A549 (cell line): ENCODE results near the gene COPS6. TPM values are rescaled to one million over a fixed set of nuclear protein-coding genes. Genes with fewer than 3 reads are reported as not detected.

Experiments
- ATAC-seq, 2 experiments: fragments of 200-7000 bp in 1 of 2; fragments of >200 bp in 1 of 2; cut with Nextera tagmentation in 1 of 2; cut with Tn5 transposase in 1 of 2; 3 replicates each; pipeline versions ENCODE4 v1.8.0 to v1.9.1; 2018 to 2020; ENCODE audit warnings: mild to moderate bottlenecking in 1 of 2, moderate library complexity in 1 of 2
- CTCF ChIA-PET: fragments of 300-600 bp; sonication (Branson Sonifier 250); formaldehyde crosslinking; extraction: SDS; loops from one replicate; lab custom pipeline; 2021; ENCODE audit warnings: antibody characterized with exemption, inconsistent platforms; lab: Yijun Ruan, JAX
- POLR2A ChIA-PET: fragments of 350-600 bp; formaldehyde crosslinking; extraction: SDS; loops from one replicate; lab custom pipeline; 2021; ENCODE audit warnings: antibody characterized with exemption, inconsistent platforms; lab: Yijun Ruan, JAX
- DNase-seq, 2 experiments: peaks; one replicate each; pipeline versions ENCODE4 v3.0.0 to v3.0.0-alpha.2; 2011 to 2016; ENCODE audit warnings: low read depth in 1 of 2, low spot score in 1 of 2
- FAIRE-seq: peaks from 2 replicates; lab custom pipeline; 2011; peaks lifted over from hg19 to GRCh38; lab: Jason Lieb, UNC
- H3K27ac ChIP-seq, 2 experiments: fragments of >200 bp; sonication (Bioruptor Twin); formaldehyde crosslinking; 3 replicates each; pipeline ENCODE4 v1.5.1; 2016 to 2017
- H3K4me1 ChIP-seq: fragments of >200 bp; sonication (Bioruptor Twin); formaldehyde crosslinking; 3 replicates; pipeline ENCODE4 v1.6.1; 2016
- H3K4me2 ChIP-seq: fragments of >200 bp; sonication (Bioruptor Twin); formaldehyde crosslinking; 3 replicates; pipeline ENCODE4 v1.6.1; 2016
- H3K4me3 ChIP-seq: fragments of >200 bp; sonication (Bioruptor Twin); formaldehyde crosslinking; 3 replicates; pipeline ENCODE4 v1.5.1; 2016
- H3K9me3 ChIP-seq: fragments of >200 bp; sonication (Bioruptor Twin); formaldehyde crosslinking; 3 replicates; pipeline ENCODE4 v1.6.1; 2016
- BHLHE40 ChIP-seq: IDR thresholded peaks from 2 replicates; pipeline ENCODE4 v1.6.1; 2012; ENCODE audit warnings: low read depth, low read length, inconsistent platforms
- CTCF ChIP-seq: fragments of >200 bp; sonication (Bioruptor Twin); formaldehyde crosslinking; IDR thresholded peaks from 3 replicates; pipeline ENCODE4 v1.5.1; 2016
- E2F6 ChIP-seq: IDR thresholded peaks from 2 replicates; pipeline ENCODE4 v1.6.1; 2012; ENCODE audit warnings: low read depth, borderline replicate concordance
- EHF ChIP-seq: fragments of 250-450 bp; sonication (Bioruptor Pico); IDR thresholded peaks from 2 replicates; pipeline ENCODE4 v1.5.0; 2020; ENCODE audit warnings: mild to moderate bottlenecking
- ESRRA ChIP-seq: fragments of 150-350 bp; IDR thresholded peaks from 2 replicates; pipeline ENCODE4 v1.6.1; 2014; ENCODE audit warnings: mild to moderate bottlenecking, low read length, borderline replicate concordance
- FOXS1 ChIP-seq: fragments of 250-450 bp; sonication (Bioruptor Pico); IDR thresholded peaks from 2 replicates; pipeline ENCODE4 v1.5.0; 2020; ENCODE audit warnings: mild to moderate bottlenecking, moderate library complexity
- GATA3 ChIP-seq: IDR thresholded peaks from 2 replicates; pipeline ENCODE4 v1.6.1; 2012; ENCODE audit warnings: borderline replicate concordance
- HOXB13 ChIP-seq: fragments of 250-450 bp; sonication (Bioruptor Pico); IDR thresholded peaks from 2 replicates; pipeline ENCODE4 v1.5.0; 2020; ENCODE audit warnings: low read depth, mild to moderate bottlenecking, moderate library complexity
- HOXB5 ChIP-seq: fragments of 250-450 bp; sonication (Bioruptor Pico); IDR thresholded peaks from 2 replicates; pipeline ENCODE4 v1.5.0; 2020; ENCODE audit warnings: mild to moderate bottlenecking, moderate library complexity
- JUNB ChIP-seq: fragments of >200 bp; sonication (Bioruptor Twin); formaldehyde crosslinking; IDR thresholded peaks from 2 replicates; pipeline ENCODE4 v1.6.1; 2016
- MAFK ChIP-seq: fragments of 450-650 bp; IDR thresholded peaks from 2 replicates; pipeline ENCODE4 v1.6.1; 2014; ENCODE audit not compliant: partially characterized antibody
- PHF8 ChIP-seq: fragments of 200-600 bp; sonication (generic); IDR thresholded peaks from 2 replicates; pipeline ENCODE4 v1.6.1; 2016; ENCODE audit warnings: low read depth, mild to moderate bottlenecking, antibody characterized with exemption, moderate library complexity, borderline replicate concordance
- POLR2A ChIP-seq: IDR thresholded peaks from 2 replicates; pipeline ENCODE4 v1.6.1; 2012; ENCODE audit warnings: mild to moderate bottlenecking, low read length
- POLR2AphosphoS2 ChIP-seq: conservative IDR thresholded peaks from 2 replicates; pipeline ENCODE4 v1.6.1; 2012; ENCODE audit warnings: low read length, improper control_type of control experiment, inconsistent platforms
- RARB ChIP-seq: fragments of 250-450 bp; sonication (Bioruptor Pico); IDR thresholded peaks from 2 replicates; pipeline ENCODE4 v1.8.0; 2021; ENCODE audit warnings: mild to moderate bottlenecking, moderate library complexity
- RNF2 ChIP-seq: fragments of 200-600 bp; sonication (generic); IDR thresholded peaks from 2 replicates; pipeline ENCODE4 v1.6.1; 2016; ENCODE audit warnings: low read depth, mild to moderate bottlenecking, antibody characterized with exemption, moderate library complexity, borderline replicate concordance
- SMC3 ChIP-seq: fragments of >200 bp; sonication (Bioruptor Twin); formaldehyde crosslinking; IDR thresholded peaks from 3 replicates; pipeline ENCODE4 v1.6.1; 2018; ENCODE audit warnings: inconsistent platforms
- TP53 ChIP-seq: fragments of 250-450 bp; sonication (Bioruptor Pico); IDR thresholded peaks from 2 replicates; pipeline ENCODE4 v1.5.0; 2021; ENCODE audit warnings: mild to moderate bottlenecking, moderate library complexity
- ZSCAN20 ChIP-seq: fragments of 250-450 bp; sonication (Bioruptor Pico); IDR thresholded peaks from 2 replicates; pipeline ENCODE4 v1.8.0; 2022; ENCODE audit warnings: mild to moderate bottlenecking, moderate library complexity
- WGBS: methylation state at CpG from one replicate; pipeline ENCODE4 v1.1.6; 2017; ENCODE audit errors: missing lambda C conversion rate; 5-methylcytosine and 5-hydroxymethylcytosine counted together
- polyA plus RNA-seq, 4 experiments: library from polyadenylated mRNA; depleted of rRNA in 3 of 4; stranded (reverse); fragments of >200 nt; fragmentation: RNase III in 1 of 4; extraction: RNeasy Plus Mini Kit Qiagen cat#74134 plus additional on column Dnase treatment in 1 of 4; gene quantifications; 2 replicates in 3 of 4; 3 replicates in 1 of 4; pipeline ENCODE4 v1.2.3, GENCODE V29; 2011 to 2017
- TF ChIP-seq, protein P1 (sequence below): fragments of >200 bp; sonication (Bioruptor Twin); formaldehyde crosslinking; IDR thresholded peaks from 3 replicates; pipeline ENCODE4 v1.6.1; 2016
- TF ChIP-seq, protein P2 (sequence below): fragments of 250-450 bp; sonication (Bioruptor Pico); IDR thresholded peaks from 2 replicates; pipeline ENCODE4 v1.5.0; 2021; ENCODE audit warnings: mild to moderate bottlenecking, moderate library complexity, borderline replicate concordance
- TF ChIP-seq, protein P3 (sequence below): fragments of 250-450 bp; sonication (Bioruptor Pico); IDR thresholded peaks from 2 replicates; pipeline ENCODE4 v1.5.0; 2020; ENCODE audit warnings: low read depth, mild to moderate bottlenecking, moderate library complexity

COPS6 gene
- polyA plus RNA-seq, 2 of the 4 experiments (the other 2 are of a cell fraction), result 192 to 219 TPM

DNA sequence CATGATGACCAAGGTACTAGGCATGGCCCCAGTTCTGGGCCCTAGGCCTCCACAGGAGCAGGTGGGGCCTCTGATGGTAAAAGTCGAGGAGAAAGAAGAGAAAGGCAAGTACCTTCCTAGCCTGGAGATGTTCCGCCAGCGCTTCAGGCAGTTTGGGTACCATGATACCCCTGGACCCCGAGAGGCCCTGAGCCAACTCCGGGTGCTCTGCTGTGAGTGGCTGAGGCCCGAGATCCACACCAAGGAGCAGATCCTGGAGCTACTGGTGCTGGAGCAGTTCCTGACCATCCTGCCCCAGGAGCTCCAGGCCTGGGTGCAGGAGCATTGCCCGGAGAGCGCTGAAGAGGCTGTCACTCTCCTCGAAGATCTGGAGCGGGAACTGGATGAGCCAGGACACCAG lies 31.8 kb upstream of the COPS6 start:
- peaks cover 4% of the 10 kb centered on the region; the same call in 1 of the 3 replicates for H3K9me3 ChIP-seq
- no peaks in the 10 kb centered on the region for H3K4me1 ChIP-seq
- POLR2A ChIA-PET, result no interaction called here
- no peak overlapping the region for H3K4me2 ChIP-seq
- CTCF ChIA-PET, result interaction anchor here (12.5 kb wide), 1 partner anchor 65 kb away, joined by 128 read pairs; no protein-coding TSS in a partner anchor
- H3K27ac ChIP-seq, result no peak overlapping the region
- FAIRE-seq, result no peak
- ATAC-seq, result no peak
- TF ChIP-seq CTCF (no peak), SMC3 (no peak), RNF2 (no peak), POLR2AphosphoS2 (no peak), POLR2A (no peak), GATA3 (no peak), JUNB (no peak), HOXB13 (no peak), HOXB5 (no peak), EHF (CRISPR knock-in tag) (no peak), FOXS1 (no peak), PHF8 (no peak)
- TF ChIP-seq, protein P1, sequence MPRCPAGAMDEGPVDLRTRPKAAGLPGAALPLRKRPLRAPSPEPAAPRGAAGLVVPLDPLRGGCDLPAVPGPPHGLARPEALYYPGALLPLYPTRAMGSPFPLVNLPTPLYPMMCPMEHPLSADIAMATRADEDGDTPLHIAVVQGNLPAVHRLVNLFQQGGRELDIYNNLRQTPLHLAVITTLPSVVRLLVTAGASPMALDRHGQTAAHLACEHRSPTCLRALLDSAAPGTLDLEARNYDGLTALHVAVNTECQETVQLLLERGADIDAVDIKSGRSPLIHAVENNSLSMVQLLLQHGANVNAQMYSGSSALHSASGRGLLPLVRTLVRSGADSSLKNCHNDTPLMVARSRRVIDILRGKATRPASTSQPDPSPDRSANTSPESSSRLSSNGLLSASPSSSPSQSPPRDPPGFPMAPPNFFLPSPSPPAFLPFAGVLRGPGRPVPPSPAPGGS, result no peak
- TF ChIP-seq, protein P2, sequence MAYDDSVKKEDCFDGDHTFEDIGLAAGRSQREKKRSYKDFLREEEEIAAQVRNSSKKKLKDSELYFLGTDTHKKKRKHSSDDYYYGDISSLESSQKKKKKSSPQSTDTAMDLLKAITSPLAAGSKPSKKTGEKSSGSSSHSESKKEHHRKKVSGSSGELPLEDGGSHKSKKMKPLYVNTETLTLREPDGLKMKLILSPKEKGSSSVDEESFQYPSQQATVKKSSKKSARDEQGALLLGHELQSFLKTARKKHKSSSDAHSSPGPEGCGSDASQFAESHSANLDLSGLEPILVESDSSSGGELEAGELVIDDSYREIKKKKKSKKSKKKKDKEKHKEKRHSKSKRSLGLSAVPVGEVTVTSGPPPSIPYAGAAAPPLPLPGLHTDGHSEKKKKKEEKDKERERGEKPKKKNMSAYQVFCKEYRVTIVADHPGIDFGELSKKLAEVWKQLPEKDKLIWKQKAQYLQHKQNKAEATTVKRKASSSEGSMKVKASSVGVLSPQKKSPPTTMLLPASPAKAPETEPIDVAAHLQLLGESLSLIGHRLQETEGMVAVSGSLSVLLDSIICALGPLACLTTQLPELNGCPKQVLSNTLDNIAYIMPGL (CRISPR knock-in tag), result no peak
- TF ChIP-seq, protein P3, sequence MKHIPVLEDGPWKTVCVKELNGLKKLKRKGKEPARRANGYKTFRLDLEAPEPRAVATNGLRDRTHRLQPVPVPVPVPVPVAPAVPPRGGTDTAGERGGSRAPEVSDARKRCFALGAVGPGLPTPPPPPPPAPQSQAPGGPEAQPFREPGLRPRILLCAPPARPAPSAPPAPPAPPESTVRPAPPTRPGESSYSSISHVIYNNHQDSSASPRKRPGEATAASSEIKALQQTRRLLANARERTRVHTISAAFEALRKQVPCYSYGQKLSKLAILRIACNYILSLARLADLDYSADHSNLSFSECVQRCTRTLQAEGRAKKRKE, result no peak
- 86% methylated on average over 9 of the region's 10 CpGs for WGBS
- no peak for DNase-seq
- no peak overlapping the region for H3K4me3 ChIP-seq

DNA sequence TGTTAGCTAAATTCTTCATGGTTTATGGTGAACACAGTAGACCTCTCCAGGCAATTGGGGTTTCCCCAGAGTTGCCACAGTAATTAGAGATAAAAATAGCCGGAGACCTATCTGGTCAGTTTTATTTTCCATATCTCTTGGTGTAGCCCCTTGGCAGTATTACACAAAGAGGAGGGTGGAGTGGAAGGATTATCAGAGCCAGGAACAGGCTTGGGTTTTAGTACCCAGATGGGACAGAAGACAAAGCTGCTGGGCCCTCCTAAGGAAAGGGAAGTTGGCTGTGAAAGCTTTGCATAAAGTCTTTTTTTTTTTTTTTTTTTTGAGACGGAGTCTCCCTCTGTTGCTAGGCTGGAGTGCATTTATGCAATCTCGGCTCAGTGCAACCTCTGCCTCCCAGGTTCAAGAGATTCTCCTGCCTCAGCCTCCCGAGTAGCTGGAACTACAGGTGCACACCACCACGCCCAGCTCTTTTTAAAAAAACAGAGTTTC lies 29.5 kb upstream of the COPS6 start:
- 92% methylated on average over 5 of the region's 5 CpGs for WGBS
- ATAC-seq, result no peak

More for the DNA sequence above, 29.5 kb upstream of the COPS6 start:
- Histone ChIP-seq H3K4me1 (no peaks in the 10 kb centered on the region), H3K27ac (no peak overlapping the region), H3K4me2 (no peak overlapping the region), H3K4me3 (no peak overlapping the region), H3K9me3 (peaks cover 18% of the 10 kb centered on the region)
- DNase-seq (no peak), FAIRE-seq (no peak)
- ChIA-PET POLR2A (interaction anchor here (0.8 kb wide), 1 partner anchor 18 kb away, joined by 3 read pairs; no protein-coding TSS in a partner anchor), CTCF (interaction anchor here (0.7 to 12.5 kb wide), 6 partner anchors 7 to 140 kb away, joined by 3 to 128 read pairs (median 4); partner anchors contain the start of genes TRIM4 and ZKSCAN1)
- no peak for TF ChIP-seq E2F6
- TF ChIP-seq MAFK, result no peak
- no peak for TF ChIP-seq TP53 (CRISPR knock-in tag)
- TF ChIP-seq ZSCAN20 (CRISPR knock-in tag), result no peak
- no peak for TF ChIP-seq ESRRA
- TF ChIP-seq RARB, result no peak
- TF ChIP-seq POLR2AphosphoS2, result no peak
- no peak for TF ChIP-seq BHLHE40
